DMS114 treated with DMSO at 0.1 percent for 48 hours (cell line): ENCODE data around the gene SUCLG1.

Source experiments
- DNase-seq: peaks from one replicate; lab custom pipeline; 2025; ENCODE audit not compliant: unreplicated experiment; lab: John Stamatoyannopoulos, UW

The SUCLG1 gene

GRCh38 chr2:84467389-84467788, 8.3 kb upstream of the SUCLG1 start:
- DNase-seq, result no peak

- DNase-seq, result no peak
Observed at GRCh38 chr2:84461310-84461709, 2.2 kb upstream of the SUCLG1 start.

GRCh38 chr2:84460670-84461069, 1.6 kb upstream of the SUCLG1 start:
- no peak for DNase-seq

GRCh38 chr2:84459944-84460429, 907 bp upstream of the SUCLG1 start:
- DNase-seq, result no peak

GRCh38 chr2:84458551-84459017, 496 bp downstream of the SUCLG1 start:
- no peak for DNase-seq

GRCh38 chr2:84457686-84458085, 1.4 kb downstream of the SUCLG1 start:
- DNase-seq, result no peak

GRCh38 chr2:84456156-84456555, 2.9 kb downstream of the SUCLG1 start:
- DNase-seq, result no peak

- DNase-seq, result no peak
Observed at GRCh38 chr2:84454581-84454980, 4.5 kb downstream of the SUCLG1 start.

- DNase-seq, result no peak
Observed at GRCh38 chr2:84452624-84453023, 6.5 kb downstream of the SUCLG1 start.

GRCh38 chr2:84451579-84451978, 7.5 kb downstream of the SUCLG1 start:
- DNase-seq, result no peak

GRCh38 chr2:84450288-84451227, 8.5 kb downstream of the SUCLG1 start:
- no peak for DNase-seq

- DNase-seq, result no peak
Observed at GRCh38 chr2:84449711-84450110, 9.4 kb downstream of the SUCLG1 start.

GRCh38 chr2:84449055-84449454, 10.0 kb downstream of the SUCLG1 start:
- no peak for DNase-seq

- DNase-seq, result no peak
Observed at GRCh38 chr2:84443477-84443876, 15.6 kb downstream of the SUCLG1 start.

GRCh38 chr2:84442888-84443287, 16.2 kb downstream of the SUCLG1 start:
- DNase-seq, result no peak

GRCh38 chr2:84441505-84441904, 17.6 kb downstream of the SUCLG1 start:
- no peak for DNase-seq

GRCh38 chr2:84441036-84441435, 18.0 kb downstream of the SUCLG1 start:
- DNase-seq, result no peak

- no peak for DNase-seq
Observed at GRCh38 chr2:84435345-84436025, 23.6 kb downstream of the SUCLG1 start.

- no peak for DNase-seq
Observed at GRCh38 chr2:84429328-84429727, 29.8 kb downstream of the SUCLG1 start.

- no peak for DNase-seq
Observed at GRCh38 chr2:84427235-84428138, 31.6 kb downstream of the SUCLG1 start.

- no peak for DNase-seq
Observed at GRCh38 chr2:84425310-84425709, 33.8 kb downstream of the SUCLG1 start.
